C1 segment of cervical spinal cord (tissue), 14 donors: Measurements from ENCODE around the gene DDB1.
A peak's percentile ranks its signal among the peaks of the same experiment; 100 is the strongest.
"Not testable (repeated sequence)": the region's sequence is repeated elsewhere in the genome, so short reads cannot be mapped to it uniquely, and the experiment has no call there.

Experiments used
- DNase-seq, 14 donors: peaks; one replicate each; lab custom pipeline; 2025; lab: John Stamatoyannopoulos, UW

Gene DDB1

GRCh38 chr11:61270354-61271076 lies 62.4 kb downstream of the DDB1 start:
- DNase-seq = no peak

- DNase-seq = no peak
These were observed 64.2 kb downstream of the DDB1 start for GRCh38 chr11:61268588-61269250.

DNA sequence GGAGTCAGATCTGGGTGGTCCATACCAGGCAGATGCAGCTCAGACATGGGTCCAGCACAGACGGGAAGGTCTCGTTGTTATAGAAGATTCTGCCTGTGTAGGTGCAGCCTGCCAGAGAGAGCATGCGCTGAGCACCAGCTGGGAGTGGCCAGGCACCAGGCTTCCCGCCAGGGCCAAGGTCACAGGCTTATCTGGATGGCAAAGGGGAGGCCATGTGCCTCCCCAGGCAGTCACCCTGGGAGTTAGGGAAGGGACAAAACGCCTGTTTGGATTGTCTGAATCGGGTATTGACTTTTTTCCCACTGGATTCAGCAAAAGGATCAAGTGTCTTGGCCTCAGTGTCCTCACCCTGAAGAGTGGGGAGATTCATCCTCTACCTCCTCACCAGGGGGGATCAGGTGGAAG lies 65.5 kb downstream of the DDB1 start:
- no peak for DNase-seq

- no peak for DNase-seq
These were observed 66.3 kb downstream of the DDB1 start for GRCh38 chr11:61266602-61267001.

GRCh38 chr11:61265357-61265756 lies 67.5 kb downstream of the DDB1 start:
- DNase-seq = no peak

GRCh38 chr11:61264795-61265194 lies 68.1 kb downstream of the DDB1 start:
- DNase-seq = no peak

GRCh38 chr11:61264371-61264770 lies 68.5 kb downstream of the DDB1 start:
- no peak for DNase-seq

- no peak for DNase-seq
These were observed 73.5 kb downstream of the DDB1 start for GRCh38 chr11:61259363-61259762.

DNA sequence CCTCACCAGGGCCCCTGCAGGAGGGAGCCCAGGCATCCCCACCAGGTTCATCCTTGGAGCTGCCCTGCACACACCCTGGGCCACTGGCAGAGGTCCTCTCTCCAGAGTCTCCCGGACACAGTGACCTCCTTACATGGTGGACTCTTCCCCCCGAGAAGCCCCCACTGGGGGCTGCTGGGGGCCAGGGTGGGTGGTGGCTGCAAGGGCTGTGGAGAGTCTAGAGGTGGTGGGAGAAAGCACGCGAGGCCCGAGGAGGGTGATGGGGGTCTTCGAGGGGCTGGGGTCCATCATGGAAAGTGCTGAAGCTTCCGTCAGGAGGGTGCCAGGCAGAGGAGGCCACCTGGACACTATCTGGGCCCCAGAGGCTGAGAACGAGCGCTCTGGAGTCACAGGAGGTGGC lies 74.4 kb downstream of the DDB1 start:
- DNase-seq = no peak

DNA sequence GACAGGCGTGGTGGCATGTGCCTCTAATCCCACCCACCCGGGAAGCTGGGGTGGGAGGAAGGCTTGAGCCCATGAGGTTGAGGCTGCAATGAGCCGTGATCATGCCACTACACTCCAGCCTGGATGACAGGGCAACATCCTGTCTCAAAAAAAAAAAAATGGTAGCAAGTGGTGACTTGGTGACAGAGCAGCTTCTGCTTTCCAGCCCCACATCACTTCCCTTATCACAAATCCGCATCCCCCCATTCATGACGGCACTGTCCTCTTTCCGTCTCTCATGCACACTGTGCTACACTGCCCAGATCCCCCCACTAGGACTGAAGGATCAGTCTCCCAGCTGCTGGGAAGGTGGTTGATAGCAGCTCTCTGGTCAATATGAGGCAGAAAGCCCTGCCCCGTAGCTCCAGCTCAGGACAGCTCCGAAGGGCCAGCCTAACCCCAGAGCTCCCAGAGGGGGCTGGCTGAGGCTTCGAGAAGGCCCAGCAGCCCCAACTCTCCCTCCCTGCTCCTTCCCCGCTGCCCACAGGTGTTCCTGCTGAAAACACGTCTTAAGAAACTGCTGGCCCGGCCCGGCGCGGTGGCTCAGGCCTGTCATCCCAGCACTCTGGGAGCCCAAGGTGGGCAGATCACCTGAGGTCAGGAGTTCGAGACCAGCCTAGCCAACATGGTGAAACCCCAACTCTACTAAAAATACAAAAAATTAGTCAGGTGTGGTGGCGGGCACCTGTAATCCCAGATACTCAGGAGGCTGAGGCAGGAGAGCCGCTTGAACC lies 76.0 kb downstream of the DDB1 start:
- DNase-seq = no peak

DNA sequence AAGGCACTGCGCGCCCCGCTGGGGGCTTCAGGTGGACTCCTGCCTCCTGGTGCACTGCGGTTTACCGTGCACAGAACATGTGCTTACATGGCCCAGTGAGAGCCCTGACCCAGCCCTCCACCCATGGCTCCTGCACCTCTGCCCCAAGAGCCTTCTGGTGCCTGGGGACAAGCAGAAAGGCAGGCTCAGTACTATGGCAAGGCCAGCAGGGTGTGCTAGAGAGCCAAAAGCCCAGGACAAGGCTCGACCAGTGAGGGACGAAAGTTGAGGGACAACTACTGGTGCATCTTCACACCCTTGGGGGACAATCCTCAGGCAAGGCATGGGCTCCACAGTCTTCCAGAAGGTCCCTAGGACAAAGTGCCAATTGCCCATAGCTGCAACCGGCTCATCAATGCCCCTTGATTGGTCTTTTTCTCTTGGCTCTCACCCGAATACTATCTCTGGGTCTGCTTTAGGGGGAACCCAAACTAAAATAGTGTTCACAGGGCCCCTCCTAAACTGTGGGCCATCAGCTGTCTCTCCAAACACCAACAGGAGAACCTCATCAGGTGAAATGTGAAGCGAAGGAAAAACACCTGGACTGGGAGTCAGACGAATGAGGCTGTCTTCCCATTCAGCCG lies 78.4 kb downstream of the DDB1 start:
- DNase-seq = peak in 10 of 14 donors; percentile 5 to 46 (median 20)

DNA sequence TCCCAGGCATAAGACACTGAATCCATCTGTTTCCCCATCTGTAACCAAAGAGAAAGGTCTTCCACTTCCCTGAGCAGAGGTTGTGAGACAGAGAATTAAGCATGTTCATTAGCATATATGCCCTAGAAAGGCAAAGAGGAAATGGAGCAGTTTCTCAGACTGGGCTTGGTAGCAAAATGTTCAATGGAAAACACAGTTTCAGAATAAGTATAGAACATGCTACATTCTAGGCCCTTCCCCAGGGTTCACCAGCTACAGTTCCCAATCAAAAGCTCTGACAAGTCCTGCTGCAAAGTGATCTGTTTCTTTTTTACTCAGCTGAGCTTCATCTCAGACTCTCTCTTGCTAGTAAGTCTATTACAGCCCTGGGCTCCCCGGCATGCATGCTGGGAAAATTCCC lies 80.6 kb downstream of the DDB1 start:
- DNase-seq = not testable (repeated sequence)

DNA sequence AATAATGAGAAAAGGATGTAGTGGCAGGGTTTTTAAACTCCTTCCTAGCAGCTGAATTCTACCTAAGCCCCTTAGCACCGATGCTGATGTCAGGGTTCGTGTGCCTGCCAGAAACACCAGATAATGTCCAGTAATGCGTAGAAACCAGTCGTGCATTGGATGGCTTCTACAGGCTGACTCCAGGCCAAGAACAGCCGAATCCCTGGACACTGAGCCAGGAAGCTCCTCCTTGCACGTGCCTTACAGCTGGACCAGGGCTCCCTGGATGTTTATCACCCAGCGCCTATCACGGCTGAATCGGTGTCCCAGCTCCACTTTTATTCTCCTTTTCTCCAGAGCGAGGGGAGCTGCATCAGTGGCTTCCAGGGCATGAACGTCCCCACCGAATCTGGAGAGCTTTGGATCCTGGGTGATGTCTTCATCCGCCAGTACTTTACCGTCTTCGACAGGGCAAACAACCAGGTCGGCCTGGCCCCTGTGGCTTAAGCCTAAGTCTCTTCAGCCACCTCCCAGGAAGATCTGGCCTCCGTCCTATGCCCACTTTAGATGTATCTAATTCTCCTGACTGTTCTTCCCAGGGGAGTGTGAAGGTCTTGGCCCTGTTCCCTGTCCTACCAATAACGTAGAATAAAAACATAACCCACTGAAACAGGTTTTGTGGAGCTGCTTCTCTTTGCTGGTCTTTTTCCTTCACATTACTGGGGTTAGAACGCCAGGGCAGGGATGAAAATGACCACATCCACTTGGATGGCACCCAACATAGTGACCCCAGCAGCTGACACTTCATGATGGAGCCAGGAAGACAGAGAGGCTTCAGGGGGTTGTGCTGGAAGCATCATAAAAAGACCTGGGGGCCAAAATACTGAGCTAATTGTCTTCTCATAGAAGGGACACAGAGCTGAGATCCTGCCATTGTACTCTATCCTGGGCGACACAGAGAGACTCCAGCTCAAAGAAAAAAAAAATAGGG lies 81.8 kb downstream of the DDB1 start:
- not testable (repeated sequence) for DNase-seq
